IMR-90 (cell line): ENCODE data around the gene C1QL1.

Experiments used
- BHLHE40 ChIP-seq: fragments of 150-350 bp; IDR thresholded peaks from 2 replicates; pipeline ENCODE4 v1.6.1; 2016; ENCODE audit warnings: mild to moderate bottlenecking, low read depth, low read length
- CEBPB ChIP-seq: IDR thresholded peaks from 2 replicates; pipeline ENCODE4 v1.6.1; 2012; ENCODE audit warnings: low read depth, low read length, improper control_type of control experiment
- CHD1 ChIP-seq: IDR thresholded peaks from 2 replicates; pipeline ENCODE4 v1.6.1; 2012; ENCODE audit warnings: low read depth, low read length, improper control_type of control experiment
- MAFK ChIP-seq: IDR thresholded peaks from 2 replicates; pipeline ENCODE4 v1.6.1; 2012; ENCODE audit warnings: low read depth, low read length, improper control_type of control experiment
- MXI1 ChIP-seq: IDR thresholded peaks from 2 replicates; pipeline ENCODE4 v1.6.1; 2012; ENCODE audit warnings: low read depth, mild to moderate bottlenecking, low read length, moderate library complexity, borderline replicate concordance
- NFE2L2 ChIP-seq: fragments of 150-350 bp; IDR thresholded peaks from 2 replicates; pipeline ENCODE4 v1.6.1; 2016; ENCODE audit warnings: low read depth, mild to moderate bottlenecking, low read length
- POLR2A ChIP-seq: IDR thresholded peaks from 2 replicates; pipeline ENCODE4 v1.6.1; 2012; ENCODE audit warnings: mild to moderate bottlenecking, low read depth, low read length
- RAD21 ChIP-seq: IDR thresholded peaks from 2 replicates; pipeline ENCODE4 v1.6.1; 2012; ENCODE audit warnings: low read length, improper control_type of control experiment
- RCOR1 ChIP-seq: IDR thresholded peaks from 2 replicates; pipeline ENCODE4 v1.6.1; 2012; ENCODE audit warnings: mild to moderate bottlenecking, low read length, improper control_type of control experiment; ENCODE audit not compliant: insufficient replicate concordance
- USF2 ChIP-seq: fragments of 150-350 bp; IDR thresholded peaks from 2 replicates; pipeline ENCODE4 v1.6.1; 2017; ENCODE audit warnings: mild to moderate bottlenecking, antibody characterized with exemption, low read length, low read depth
- TF ChIP-seq, protein P1 (sequence below): conservative IDR thresholded peaks from 2 replicates; pipeline ENCODE4 v1.5.1; 2012; ENCODE audit warnings: mild to moderate bottlenecking, low read depth, low read length, improper control_type of control experiment

- TF ChIP-seq, protein P1, sequence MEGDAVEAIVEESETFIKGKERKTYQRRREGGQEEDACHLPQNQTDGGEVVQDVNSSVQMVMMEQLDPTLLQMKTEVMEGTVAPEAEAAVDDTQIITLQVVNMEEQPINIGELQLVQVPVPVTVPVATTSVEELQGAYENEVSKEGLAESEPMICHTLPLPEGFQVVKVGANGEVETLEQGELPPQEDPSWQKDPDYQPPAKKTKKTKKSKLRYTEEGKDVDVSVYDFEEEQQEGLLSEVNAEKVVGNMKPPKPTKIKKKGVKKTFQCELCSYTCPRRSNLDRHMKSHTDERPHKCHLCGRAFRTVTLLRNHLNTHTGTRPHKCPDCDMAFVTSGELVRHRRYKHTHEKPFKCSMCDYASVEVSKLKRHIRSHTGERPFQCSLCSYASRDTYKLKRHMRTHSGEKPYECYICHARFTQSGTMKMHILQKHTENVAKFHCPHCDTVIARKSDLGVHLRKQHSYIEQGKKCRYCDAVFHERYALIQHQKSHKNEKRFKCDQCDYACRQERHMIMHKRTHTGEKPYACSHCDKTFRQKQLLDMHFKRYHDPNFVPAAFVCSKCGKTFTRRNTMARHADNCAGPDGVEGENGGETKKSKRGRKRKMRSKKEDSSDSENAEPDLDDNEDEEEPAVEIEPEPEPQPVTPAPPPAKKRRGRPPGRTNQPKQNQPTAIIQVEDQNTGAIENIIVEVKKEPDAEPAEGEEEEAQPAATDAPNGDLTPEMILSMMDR: no peak
- TF ChIP-seq CHD1: no peak
- no peak for TF ChIP-seq POLR2A
- TF ChIP-seq USF2: no peak
- TF ChIP-seq CEBPB: no peak
- TF ChIP-seq BHLHE40: no peak
- TF ChIP-seq NFE2L2: no peak
- TF ChIP-seq RAD21: no peak
- TF ChIP-seq MAFK: no peak
- TF ChIP-seq RCOR1: no peak
- TF ChIP-seq MXI1: no peak
These were observed 22.9 kb upstream of the C1QL1 start for GRCh38 chr17:44990994-44991393.
